HTR-8/SVneo (cell line): ENCODE results near the gene CPT1A.

Experiments
- DNase-seq: peaks from one replicate; pipeline ENCODE4 v3.0.0; 2011; ENCODE audit warnings: low spot score, mixed read lengths; ENCODE audit not compliant: insufficient read length
- FAIRE-seq: peaks from 2 replicates; lab custom pipeline; 2011; peaks lifted over from hg19 to GRCh38; lab: Jason Lieb, UNC

Gene CPT1A

GRCh38 chr11:68722143-68722542, 119.6 kb downstream of the CPT1A start:
- DNase-seq (no peak), FAIRE-seq (no peak)

DNA sequence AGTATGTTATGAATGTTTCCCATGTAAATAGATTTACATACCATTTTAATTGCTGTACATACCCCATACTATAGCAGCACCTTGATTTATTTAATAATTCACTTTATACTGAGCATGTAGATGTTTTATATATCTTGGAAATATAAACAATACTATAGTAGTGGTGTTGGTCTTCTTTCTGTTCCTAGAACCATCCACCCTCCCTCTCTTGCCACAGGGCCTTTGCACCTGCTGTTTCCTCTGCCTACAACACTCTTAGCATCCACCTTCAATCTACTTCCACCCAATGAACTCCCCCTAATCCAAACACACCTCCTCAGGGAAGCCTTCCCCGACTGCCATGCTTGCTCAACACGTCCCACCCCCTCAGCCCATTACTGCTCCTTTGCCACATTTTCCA, 120.6 kb downstream of the CPT1A start:
- no peak for DNase-seq
- FAIRE-seq: no peak

GRCh38 chr11:68715456-68716122, 126.1 kb downstream of the CPT1A start:
- DNase-seq: no peak
- FAIRE-seq: peak; percentile 57

DNA sequence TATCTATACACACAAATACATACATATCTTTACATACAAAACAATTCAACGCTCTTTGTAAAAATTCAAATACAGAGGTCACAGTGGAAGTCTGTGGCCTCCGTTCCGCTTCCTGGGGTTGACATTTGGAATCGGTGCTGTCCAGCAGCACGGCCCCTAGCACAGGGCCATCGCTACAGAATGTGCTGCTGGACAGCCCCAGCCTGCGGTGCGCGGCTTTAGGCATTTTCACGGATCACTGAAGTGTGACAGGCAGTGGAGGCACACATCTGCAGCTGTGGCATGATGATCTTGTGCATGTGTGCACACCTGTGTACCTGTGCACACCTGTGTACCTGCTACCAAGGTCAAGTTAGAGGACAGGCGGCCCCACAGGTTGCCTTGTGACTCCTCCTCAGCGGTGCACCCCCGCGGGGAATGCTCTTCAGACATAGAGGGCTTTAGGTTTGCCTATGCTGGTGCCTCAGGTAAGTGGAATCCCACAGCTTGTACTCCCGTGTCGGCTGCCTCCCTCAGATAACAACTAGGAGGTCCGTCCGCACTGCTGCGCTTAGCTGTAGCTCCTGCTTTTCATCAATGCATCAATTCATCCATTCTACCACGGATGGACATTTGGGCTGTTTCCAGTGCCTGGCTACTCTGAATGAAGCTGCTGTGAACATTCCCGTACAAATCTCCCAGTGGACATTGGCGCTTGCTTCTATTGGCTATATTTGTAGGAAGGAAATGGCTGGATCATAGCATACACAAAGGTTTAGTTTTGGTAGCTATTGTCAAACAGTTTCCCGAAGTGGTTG, 127.5 kb downstream of the CPT1A start:
- FAIRE-seq: peak; percentile 91
- no peak for DNase-seq

GRCh38 chr11:68711114-68711513, 130.6 kb downstream of the CPT1A start:
- FAIRE-seq: peak; percentile 99
- no peak for DNase-seq

DNA sequence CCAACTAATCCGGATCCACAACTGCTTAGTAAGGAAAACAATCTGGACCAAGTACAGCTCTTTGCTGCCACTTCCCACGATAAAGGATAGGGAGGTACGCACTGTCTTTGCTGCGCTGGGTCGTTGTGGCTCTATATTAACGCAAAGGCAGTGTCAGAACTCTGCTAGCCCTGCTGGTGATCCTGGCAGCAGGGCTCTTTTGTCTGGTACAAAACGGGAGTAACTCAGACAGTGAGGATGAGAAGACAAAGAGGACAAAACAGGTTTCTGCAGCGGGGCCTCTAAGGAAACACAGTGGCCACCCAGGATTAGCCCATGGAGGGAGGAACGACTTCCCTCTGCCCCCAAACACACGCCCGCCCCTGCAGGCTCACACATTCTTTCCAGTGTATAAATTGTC, 131.3 kb downstream of the CPT1A start:
- FAIRE-seq: no peak

DNA sequence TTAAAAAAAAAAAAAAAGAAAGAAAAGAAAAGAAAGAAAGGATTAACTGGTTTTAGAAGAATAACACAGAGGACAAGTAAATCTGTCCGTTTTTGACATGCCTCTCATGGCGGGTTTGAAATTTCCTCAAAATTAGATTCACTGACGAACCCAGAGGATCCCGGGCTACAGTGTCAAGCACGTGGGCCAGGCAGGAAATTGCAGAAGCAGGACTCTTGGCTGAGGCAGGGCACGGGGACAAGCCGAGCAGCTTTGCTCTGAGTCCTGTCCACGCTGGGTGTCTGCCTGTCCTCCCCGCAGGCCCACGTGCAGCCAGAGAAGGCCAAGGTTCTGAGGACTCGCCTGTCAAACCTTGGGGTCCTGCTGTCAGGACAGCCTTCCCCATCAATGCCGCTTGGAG, 132.7 kb downstream of the CPT1A start:
- FAIRE-seq (no peak), DNase-seq (no peak)

More for the DNA sequence above, 131.3 kb downstream of the CPT1A start:
- DNase-seq: no peak

GRCh38 chr11:68707527-68707926, 134.2 kb downstream of the CPT1A start:
- no peak for DNase-seq
- no peak for FAIRE-seq

- FAIRE-seq: no peak
- no peak for DNase-seq
These were observed 136.8 kb downstream of the CPT1A start for GRCh38 chr11:68704887-68705286.
